Neural crest cell (in vitro differentiated cells): ENCODE measurements around the gene SPATS2. TPM values are rescaled to one million over a fixed set of nuclear protein-coding genes. Genes with fewer than 3 reads are reported as not detected.
A peak's percentile ranks its signal among the peaks of the same experiment; 100 is the strongest.
"Not testable (repeated sequence)": the region's sequence is repeated elsewhere in the genome, so short reads cannot be mapped to it uniquely, and the experiment has no call there.

ENCODE experiments used
- DNase-seq: peaks from one replicate; pipeline ENCODE4 v3.0.0; 2021; ENCODE audit warnings: low read depth, mixed read lengths, low spot score
- H3K27ac Mint-ChIP-seq: one replicate; pipeline ENCODE4 v1.8.0; 2021; ENCODE audit warnings: mild to moderate bottlenecking, mixed read lengths; ENCODE audit not compliant: unreplicated experiment
- H3K27me3 Mint-ChIP-seq: 2 replicates; pipeline ENCODE4 v1.8.0; 2021; ENCODE audit warnings: low read depth, mild to moderate bottlenecking, mixed read lengths
- H3K36me3 Mint-ChIP-seq: 2 replicates; pipeline ENCODE4 v1.8.0; 2021; ENCODE audit warnings: low read depth, mild to moderate bottlenecking, mixed read lengths
- H3K4me1 Mint-ChIP-seq: 2 replicates; pipeline ENCODE4 v1.8.0; 2021; ENCODE audit warnings: mixed read lengths
- H3K4me3 Mint-ChIP-seq: one replicate; pipeline ENCODE4 v1.8.0; 2021; ENCODE audit warnings: mild to moderate bottlenecking, mixed read lengths
- H3K9me3 Mint-ChIP-seq: 2 replicates; pipeline ENCODE4 v1.8.0; 2021; ENCODE audit warnings: mixed read lengths
- total RNA-seq: library from RNA; stranded (reverse); gene quantifications from 2 replicates; pipeline ENCODE4 v1.2.1, GENCODE V29; 2021
- TF ChIP-seq, protein P1 (sequence below): fragments of 200-600 bp; sonication (generic); conservative IDR thresholded peaks from 2 replicates; pipeline ENCODE4 v1.5.0; 2021; ENCODE audit warnings: antibody characterized with exemption, mild to moderate bottlenecking

SPATS2 gene
- total RNA-seq, 1 donor from 2014 or later, result 45.2 TPM

GRCh38 chr12:49330631-49331379 is 36.5 kb upstream of the SPATS2 start:
- peaks cover 11% of the 10 kb centered on the region for H3K4me1 Mint-ChIP-seq
- no peak overlapping the region for H3K27ac Mint-ChIP-seq
- no peak for DNase-seq
- no peaks in the 10 kb centered on the region for H3K9me3 Mint-ChIP-seq
- TF ChIP-seq, protein P1, sequence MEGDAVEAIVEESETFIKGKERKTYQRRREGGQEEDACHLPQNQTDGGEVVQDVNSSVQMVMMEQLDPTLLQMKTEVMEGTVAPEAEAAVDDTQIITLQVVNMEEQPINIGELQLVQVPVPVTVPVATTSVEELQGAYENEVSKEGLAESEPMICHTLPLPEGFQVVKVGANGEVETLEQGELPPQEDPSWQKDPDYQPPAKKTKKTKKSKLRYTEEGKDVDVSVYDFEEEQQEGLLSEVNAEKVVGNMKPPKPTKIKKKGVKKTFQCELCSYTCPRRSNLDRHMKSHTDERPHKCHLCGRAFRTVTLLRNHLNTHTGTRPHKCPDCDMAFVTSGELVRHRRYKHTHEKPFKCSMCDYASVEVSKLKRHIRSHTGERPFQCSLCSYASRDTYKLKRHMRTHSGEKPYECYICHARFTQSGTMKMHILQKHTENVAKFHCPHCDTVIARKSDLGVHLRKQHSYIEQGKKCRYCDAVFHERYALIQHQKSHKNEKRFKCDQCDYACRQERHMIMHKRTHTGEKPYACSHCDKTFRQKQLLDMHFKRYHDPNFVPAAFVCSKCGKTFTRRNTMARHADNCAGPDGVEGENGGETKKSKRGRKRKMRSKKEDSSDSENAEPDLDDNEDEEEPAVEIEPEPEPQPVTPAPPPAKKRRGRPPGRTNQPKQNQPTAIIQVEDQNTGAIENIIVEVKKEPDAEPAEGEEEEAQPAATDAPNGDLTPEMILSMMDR, result no peak
- no peak overlapping the region for H3K4me3 Mint-ChIP-seq
- peaks cover 3% of the 10 kb centered on the region for H3K36me3 Mint-ChIP-seq
- H3K27me3 Mint-ChIP-seq, result peaks cover 21% of the 10 kb centered on the region

DNA sequence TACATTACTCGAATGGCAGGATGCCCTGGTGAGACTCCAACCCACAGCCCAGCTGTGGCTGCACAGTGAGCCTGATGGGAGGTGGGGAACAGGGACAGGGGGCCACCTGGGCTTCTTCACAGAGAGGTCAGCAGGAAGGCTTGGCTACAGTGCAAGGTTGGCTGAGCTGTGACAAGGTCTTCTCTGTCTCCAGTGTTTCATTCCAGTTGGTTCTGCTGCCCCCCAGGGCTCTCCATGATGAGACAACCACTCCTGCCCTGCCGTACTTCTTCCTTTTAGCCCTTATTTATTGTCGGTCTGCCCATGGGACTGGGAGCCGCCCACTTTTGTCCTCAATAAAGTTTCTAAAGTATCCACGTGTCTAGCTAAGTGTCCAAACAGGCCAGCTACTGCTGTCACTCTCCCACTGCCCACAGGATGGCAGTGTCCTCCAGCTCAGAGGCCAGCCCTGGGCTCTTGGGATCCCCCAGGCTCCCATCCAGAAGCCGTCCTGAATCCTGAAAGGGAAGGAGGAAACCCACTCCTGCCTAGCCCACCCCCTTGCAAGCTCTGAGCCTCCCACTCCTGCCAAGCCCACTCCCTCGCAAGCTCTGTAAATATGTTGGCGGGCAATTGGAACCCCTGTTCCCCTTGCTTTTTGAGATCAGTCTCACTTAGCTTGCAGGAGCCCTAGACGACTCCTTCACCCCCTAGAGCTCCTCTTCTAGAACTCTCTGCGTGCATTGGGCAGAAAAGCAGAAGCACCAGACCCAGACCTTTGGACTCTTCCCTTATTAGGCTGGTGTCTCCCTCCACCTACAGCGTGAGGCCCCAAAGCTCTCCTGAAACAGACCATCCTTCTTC is 35.7 kb upstream of the SPATS2 start:
- Mint-ChIP-seq H3K9me3 (no peaks in the 10 kb centered on the region), H3K27ac (no peak overlapping the region), H3K27me3 (peaks cover 24% of the 10 kb centered on the region), H3K4me3 (peak overlapping the region; percentile 11), H3K4me1 (peaks cover 11% of the 10 kb centered on the region), H3K36me3 (peaks cover 3% of the 10 kb centered on the region)
- peak; percentile 57 for DNase-seq
- TF ChIP-seq, protein P1, result peak; percentile 76

- no peaks in the 10 kb centered on the region for H3K9me3 Mint-ChIP-seq
- H3K27me3 Mint-ChIP-seq, result peaks cover 33% of the 10 kb centered on the region
- DNase-seq, result no peak
- H3K4me3 Mint-ChIP-seq, result peak overlapping the region; percentile 11
- peaks cover 15% of the 10 kb centered on the region for H3K4me1 Mint-ChIP-seq
- H3K27ac Mint-ChIP-seq, result no peak overlapping the region
- H3K36me3 Mint-ChIP-seq, result peaks cover 3% of the 10 kb centered on the region
- TF ChIP-seq, protein P1, result no peak
Observed at GRCh38 chr12:49332441-49332861, 34.8 kb upstream of the SPATS2 start.

GRCh38 chr12:49332891-49333371 is 34.3 kb upstream of the SPATS2 start:
- Mint-ChIP-seq H3K4me3 (no peak overlapping the region), H3K9me3 (no peaks in the 10 kb centered on the region), H3K36me3 (peaks cover under 1% of the 10 kb centered on the region), H3K27me3 (peaks cover 38% of the 10 kb centered on the region), H3K27ac (no peak overlapping the region), H3K4me1 (peaks cover 20% of the 10 kb centered on the region)
- DNase-seq, result no peak
- TF ChIP-seq, protein P1, result no peak

DNA sequence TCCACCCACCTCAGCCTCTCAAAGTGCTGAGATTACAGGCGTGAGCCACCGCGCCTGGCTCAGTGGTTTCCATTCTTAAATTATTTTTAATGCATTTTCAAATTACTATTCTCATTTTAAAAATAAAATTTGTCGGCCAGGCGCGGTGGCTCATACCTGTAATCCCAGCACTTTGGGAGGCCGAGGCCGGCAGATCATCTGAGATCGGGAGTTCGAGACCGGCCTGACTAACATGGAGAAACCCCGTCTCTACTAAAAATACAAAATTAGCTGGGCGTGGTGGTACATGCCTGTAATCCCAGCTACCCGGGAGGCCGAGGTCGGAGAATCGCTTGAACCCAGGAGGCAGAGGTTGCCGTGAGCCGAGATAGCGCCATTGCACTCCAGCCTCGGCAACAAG is 33.5 kb upstream of the SPATS2 start:
- not testable (repeated sequence) for H3K27ac Mint-ChIP-seq, H3K9me3 Mint-ChIP-seq, DNase-seq, H3K36me3 Mint-ChIP-seq, H3K4me3 Mint-ChIP-seq
- peaks cover 46% of the 10 kb centered on the region for H3K27me3 Mint-ChIP-seq
- peaks cover 28% of the 10 kb centered on the region for H3K4me1 Mint-ChIP-seq

- Mint-ChIP-seq H3K27ac (no peak overlapping the region), H3K9me3 (no peaks in the 10 kb centered on the region), H3K4me3 (peak overlapping the region; percentile 11), H3K36me3 (no peaks in the 10 kb centered on the region), H3K4me1 (peaks cover 33% of the 10 kb centered on the region), H3K27me3 (peaks cover 51% of the 10 kb centered on the region)
- DNase-seq, result no peak
- TF ChIP-seq, protein P1, result no peak
Observed at GRCh38 chr12:49334226-49334625, 33.0 kb upstream of the SPATS2 start.
